Kidney tubule cell (primary cell): ENCODE results near the gene CDH12.
"Not testable (repeated sequence)": the region's sequence is repeated elsewhere in the genome, so short reads cannot be mapped to it uniquely, and the experiment has no call there.

ENCODE experiments used
- DNase-seq: peaks from one replicate; pipeline ENCODE4 v3.0.0-alpha.2; 2018; ENCODE audit warnings: low spot score

Gene CDH12

DNA sequence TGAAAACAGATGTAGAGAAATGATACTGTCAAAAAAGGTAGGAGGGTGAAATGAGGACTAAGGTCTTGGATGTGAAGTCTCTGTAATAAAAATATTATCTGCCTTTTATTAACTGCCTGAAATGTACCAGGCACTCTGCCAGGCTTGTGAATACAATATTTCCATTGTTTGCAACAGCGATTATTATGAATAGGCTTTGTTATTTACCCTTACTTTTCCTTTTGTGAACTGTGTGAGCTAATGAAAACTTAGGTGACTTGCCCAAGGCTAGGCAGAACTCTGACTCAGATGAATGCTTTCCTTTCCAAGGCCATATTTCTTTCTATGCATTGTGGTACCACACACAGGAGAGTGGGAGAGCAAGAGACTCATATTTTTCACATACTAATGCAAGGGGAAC, 204.1 kb downstream of the CDH12 start:
- no peak for DNase-seq

DNA sequence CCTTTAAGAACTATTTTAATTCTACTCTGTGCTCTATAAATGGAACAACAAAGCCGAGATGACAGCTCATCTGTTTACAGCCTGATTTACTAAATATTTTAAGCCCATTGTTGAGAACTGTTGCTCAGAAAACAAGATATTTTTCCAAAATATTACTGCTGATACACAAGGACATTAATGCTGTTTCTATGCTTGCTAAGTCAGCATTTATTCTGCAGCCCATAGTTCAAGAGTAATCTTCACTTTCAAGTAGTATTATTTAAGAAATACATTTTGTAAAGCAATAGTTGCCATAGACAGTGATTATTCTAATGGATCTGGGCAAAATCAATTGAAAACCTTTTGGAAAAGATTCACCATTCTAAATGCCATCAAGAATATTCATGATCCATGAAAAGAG, 208.3 kb downstream of the CDH12 start:
- DNase-seq: no peak

DNA sequence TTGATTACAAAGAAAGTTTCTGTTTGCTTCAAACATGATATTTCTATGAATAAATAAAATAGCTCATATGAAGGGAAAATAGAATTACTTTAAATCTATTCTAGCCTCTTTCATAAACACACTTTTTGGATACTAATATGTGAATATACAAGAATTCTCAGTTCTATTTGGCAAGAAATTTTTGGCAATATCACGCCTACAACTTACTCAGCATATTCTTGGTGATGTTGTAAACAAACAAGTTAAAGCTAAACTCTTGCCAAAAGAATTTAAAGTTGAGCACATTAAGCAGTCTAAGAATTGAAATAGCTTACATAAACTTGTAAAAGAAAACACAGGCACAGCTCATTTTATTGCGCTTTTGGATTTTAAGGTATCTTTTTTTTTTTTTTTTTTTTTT, 209.8 kb downstream of the CDH12 start:
- no peak for DNase-seq

DNA sequence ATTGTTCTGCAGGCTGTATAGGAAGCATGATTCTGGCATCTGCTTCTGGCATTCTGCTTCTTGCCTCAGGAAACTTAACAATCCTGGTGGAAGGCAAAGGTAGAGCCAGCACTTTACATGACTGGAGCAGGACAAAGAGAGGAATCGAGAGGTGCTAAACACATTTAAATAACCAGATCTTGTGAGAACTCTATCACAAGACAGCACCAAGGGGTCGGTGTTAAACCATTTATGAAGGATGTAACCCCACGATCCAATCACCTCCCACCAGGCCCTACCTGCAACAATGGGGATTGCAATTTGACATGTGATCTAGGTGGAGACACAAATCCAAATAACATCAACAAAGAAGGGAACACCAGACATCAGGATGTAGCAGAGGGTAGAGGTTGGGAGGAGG, 221.5 kb downstream of the CDH12 start:
- no peak for DNase-seq

DNA sequence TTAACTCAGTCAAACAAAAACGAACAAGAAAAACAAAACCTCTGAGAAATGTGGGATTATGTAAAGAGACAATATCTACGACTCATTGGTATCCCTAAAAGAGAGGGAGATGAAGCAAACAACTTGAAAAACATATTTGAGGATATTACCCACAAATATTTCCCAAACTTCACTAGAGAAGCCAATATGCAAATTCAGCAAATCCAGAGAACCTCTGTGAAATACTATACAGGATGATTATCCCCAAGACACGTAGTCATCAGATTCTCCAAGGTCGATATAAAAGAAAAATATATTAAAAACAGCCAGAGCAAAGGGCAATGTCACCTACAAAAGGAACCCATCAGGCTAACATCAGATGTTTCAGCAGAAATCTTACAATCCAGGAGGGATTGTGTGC, 226.1 kb downstream of the CDH12 start:
- DNase-seq: no peak

DNA sequence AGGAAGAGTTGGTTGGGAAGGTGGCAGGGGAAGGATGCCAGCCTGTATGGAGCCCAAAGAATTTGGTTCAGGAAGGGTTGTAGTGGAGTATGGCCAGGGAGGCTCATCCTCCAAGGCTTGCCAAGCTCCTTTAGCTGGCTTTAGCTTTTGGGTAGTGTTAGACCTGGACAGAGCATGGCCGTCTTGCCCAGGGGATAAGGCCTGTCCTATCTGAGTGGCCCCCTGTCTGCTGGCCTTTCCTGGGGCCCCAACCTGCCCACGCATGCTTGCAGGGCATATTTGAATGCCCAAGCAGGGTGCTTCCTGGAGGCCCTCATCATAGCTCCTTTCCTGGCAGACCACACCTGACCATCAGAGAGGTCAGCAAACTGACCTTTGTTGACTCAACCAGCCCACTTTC, 227.7 kb downstream of the CDH12 start:
- DNase-seq: no peak

DNA sequence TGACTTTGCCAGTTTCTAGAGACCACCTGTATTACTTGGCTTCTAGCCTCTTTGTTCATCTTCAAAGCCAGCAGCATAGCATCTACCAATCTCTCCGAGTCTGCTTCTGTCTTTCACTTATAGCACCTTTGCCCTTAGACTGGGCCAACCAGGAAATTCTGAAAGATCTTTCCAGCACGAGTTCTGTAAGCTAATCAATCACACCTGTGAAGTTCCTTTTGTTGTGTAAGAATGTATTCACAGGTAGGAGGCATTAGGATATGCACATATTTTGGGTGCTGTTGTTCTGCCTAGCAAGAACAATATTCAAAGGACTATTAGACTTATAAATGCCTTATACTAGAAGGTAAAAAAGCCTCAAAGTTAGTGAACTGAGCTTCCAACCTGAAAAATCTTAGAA, 232.1 kb downstream of the CDH12 start:
- DNase-seq: no peak

DNA sequence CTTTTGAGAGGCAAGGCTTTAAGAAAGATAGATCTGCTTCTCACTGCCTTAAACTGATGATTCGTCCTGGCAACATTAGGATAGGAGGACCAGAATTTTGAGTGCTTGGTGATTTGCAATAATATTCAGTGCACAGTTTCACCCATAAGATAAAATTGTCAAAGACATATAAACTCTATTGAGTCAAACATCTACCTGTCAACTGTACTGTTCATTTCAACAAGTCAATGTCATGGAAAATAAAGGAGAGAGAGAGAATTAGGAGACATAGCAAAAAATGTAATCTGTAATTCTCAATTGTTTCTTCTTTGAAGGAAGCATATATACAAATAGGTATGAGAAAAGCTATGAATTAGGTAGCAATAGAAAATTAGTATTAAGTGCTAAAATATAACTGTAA, 237.2 kb downstream of the CDH12 start:
- no peak for DNase-seq

DNA sequence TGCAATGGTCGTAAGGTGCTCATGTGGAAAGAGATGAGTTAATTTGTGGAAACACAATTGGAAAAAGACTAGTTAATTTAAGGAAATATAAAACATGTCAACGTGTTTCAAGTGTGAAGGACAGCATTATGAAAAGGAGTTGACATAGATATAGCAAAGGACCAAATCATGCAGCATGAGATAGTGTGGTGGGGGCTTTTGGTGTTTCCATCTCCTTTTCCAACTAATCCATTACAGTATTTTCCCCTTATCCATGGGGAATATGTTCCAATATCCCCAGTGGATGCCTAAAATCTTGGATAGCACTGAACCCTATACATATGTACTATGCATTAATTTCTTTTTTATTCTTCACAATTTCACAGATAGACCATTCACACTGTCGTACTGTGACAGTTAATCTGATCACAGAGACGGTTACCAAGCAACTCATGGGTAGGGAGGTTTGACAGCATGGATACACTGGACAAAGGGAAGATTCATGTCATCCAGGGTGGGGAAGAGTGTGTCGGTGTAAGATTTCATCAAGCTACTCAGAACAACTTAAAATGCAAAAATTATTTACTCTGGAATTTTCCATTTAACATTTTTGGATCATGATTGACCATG, 238.6 kb downstream of the CDH12 start:
- DNase-seq: no peak

DNA sequence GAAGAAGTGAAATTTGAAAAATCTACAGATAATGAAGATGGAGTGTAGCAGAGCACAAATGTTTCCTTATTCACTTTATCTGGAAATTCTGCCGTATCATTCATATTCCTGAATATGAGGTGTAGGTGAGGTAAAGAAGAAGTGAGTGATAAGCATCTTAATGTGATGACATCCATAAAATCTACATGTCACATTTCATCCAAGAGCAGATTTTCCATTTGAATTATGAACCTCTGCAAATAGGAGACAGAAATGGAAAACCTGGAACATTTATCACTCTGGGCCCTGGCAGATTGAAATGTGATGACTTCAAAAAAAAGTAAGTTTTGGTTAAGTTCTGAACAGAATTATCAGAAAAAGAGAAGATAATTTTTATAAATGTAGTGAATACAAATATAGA, 240.2 kb downstream of the CDH12 start:
- DNase-seq: no peak

DNA sequence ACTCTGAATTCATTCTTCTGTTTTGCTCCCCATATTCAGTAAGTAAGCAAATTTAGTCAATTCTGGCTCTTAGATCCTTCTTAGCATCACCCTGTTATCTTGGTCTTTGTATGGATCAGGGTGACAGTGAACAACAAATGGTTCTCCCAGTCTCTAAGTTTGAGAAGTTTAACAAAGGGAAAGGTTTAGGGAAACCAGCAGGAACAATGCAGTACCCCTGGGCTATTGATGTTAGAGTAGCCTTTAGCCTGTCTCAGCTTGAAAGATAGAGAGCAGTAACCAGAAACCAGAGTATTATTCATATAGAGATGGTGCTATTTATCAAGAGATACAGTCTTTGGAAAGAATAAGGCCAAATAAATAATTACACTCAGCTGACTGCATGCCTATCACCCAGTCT, 241.8 kb downstream of the CDH12 start:
- DNase-seq: no peak

DNA sequence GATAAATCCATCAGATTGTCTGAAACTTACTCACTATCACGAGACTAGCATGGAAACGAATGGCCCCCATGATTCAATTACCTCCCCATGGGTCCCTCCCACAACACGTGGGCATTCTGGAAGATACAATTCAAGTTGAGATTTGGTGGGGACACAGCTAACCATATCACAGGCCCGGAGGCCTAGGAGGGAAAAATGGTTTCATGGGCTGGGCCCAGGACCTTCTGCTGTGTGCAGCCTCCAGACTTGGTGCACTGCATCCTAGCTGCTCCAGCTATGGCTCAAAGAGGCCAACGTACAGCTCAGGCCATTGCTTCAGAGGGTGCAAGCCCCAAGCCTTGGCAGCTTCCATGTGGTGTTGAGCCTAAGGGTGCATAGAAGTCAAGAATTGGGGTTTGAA, 245.6 kb downstream of the CDH12 start:
- not testable (repeated sequence) for DNase-seq

DNA sequence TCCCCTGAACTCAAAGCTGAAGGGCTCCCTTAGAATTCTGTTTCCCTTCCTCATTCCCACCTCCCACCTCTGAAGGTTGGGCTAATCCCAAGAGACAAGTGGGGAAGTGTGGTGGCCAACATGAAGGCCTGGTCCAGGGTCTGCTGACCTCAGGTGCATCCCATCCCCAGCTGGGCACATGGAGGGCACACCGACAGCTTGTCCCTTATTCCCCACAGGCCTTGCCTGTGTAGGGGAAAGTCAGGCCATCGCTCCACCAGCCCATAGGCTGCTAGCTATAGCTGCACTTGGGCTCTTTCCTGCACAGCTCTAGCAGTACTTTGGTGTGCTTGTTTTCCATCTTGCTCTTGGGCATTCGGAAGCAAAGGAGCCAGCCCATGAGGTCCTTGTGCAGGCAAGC, 247.7 kb downstream of the CDH12 start:
- no peak for DNase-seq

DNA sequence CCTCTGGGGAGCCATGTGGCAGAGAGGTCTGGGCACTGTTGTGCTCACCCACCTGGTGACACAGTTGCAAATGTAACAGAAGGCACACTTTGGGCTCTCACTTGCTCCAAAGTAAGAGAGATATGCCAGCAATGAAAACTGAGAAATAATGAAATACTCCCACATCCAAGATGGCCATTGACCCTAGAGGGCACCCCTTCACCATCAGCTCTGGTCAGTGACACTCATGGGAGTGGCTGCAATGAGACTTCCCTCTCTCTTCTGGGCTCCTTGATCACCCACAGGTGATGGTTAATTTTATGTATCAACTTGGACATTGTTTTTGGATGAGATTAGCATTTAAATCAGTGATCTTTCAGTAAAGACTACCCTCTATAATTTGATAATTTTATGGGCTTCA, 248.4 kb downstream of the CDH12 start:
- no peak for DNase-seq

DNA sequence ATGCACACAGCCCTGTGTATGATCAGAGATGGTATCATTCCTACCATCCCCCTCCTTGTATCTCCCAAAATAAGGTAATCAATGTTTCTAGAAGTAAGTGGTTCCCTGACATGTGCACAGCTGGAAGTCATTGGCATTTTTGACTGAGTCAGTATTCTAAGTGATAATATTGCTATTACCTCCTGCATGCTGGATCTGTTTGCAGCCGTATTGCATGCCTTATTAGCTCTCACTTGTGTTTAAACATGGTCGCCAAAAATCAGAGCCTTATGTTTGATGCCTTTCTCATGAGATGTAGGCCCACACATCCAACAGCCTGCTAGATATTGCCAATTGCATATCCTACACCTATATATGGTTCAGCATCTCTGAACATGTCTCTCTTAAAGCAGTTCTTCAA, 254.3 kb downstream of the CDH12 start:
- no peak for DNase-seq

DNA sequence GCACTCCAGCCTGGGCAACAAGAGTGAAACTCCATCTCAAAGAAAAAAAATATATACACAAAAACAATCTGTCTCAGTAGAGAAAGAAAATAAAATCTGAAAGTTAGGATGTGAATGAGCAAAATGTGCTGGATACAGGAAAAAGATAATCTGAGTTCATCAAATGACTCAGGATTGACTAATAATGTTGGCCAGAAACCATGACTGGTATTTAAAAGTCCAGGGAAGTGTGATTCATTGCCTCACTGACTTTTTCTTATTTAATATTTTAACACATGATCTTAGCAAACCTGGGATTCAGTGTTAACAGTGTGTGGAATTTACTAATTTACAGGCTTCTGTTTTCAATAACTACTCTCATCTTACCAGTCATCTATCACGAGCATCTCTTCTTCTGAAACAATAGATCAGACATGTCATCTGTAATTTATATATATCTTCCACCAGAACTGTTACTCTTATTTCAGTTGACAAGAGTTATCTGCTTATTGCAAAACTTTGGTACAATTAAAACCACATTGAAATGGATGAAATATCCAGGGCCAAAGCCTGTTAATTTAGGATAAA, 256.7 kb downstream of the CDH12 start:
- peak; percentile 81 for DNase-seq

DNA sequence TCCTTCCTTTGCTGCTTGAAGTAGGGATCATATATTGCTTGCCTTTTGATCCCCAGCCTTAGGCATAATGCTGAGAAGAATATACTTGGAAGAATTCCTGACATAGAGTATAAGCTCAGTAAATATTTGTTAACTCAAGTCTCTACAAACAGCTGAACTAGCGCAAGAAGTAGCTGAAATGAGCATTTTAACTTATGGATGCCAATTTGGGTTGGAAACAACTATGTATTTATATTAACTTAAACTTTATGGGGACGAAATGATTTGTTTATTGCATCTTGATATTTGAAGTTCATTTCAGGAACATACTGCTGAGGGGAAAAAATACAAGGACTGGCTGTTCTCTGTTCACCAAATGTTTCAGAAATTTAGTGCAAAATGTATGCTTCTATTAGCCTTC, 258.7 kb downstream of the CDH12 start:
- DNase-seq: no peak

DNA sequence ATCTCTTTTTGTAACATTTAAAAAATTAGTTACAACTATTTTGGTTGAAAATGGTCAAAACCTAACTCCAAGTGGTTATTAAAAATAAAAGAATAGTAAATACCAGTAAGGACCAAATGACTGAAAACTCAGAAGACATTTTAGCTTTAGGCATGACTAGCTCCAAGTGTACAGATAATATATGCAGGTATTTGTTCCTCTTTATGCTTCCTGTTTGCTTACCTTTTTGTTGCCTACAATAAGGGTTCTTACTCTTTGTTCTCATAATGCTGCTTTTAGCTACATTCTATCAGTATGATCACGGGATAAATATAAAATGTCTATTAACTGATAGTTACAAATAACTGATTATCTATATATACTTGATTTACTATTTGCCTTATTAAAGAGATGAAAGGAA, 259.6 kb downstream of the CDH12 start:
- no peak for DNase-seq

DNA sequence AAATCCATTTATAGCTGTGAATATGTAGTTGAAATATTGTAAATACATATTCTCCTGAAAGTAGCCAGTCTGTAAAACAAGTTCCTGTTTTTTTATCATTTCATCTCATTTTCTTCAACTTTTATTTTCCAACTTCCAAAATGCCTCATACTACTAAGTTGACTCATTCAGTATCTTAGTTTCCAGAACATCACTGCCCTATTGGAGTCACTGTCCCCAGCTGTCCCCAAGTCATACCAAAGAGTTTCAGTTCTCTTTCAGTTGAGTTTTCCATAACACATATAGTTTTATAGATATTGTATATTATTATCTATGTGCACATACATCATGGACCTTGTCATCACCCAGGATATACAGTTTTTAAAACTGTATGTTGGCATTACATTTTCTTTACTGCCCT, 261.7 kb downstream of the CDH12 start:
- no peak for DNase-seq

DNA sequence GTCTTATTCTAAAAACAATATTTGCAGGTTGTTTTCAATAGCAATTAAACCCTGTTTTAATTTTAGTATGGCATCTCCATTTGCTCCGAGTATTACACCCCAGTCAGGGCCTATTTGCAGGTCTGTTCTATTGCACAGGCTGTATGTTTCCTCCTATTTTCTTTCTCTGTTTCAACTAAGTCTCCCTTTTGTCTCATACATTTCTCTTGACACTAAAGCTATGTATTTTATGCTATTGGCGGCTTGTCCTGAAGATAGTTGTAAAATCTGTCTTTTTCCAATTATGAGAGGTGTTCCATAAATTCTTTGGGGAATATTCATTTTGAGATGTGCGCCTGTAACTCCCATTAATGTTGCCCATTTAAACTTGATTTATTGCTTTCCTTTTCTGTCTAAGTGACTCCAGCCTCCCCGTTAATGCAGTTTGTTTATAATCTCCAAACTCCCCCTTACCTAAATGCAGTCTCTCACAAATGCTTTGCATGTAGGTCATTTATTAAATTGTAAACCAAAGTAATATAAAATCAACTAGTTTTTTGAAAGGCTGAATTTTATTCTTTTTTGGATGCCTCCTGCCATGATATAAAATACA, 262.4 kb downstream of the CDH12 start:
- DNase-seq: no peak

DNA sequence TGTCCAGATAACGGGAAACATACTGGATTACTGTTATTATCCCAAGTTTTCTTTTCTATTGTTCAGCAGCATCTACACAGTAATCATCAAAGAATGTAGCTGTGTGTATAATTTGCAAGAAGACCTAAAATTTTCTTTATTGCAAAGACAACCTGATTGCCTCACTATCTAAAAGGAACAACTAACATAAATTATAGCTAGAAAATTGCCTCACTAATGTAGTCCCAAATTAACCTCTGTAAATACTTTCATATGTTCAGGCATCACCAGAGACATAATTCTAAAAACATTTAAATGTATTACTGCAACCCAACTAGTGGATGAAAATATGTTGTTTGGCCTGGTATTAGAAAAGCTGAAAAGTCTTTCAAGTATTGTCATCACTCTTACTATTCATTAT, 275.4 kb downstream of the CDH12 start:
- no peak for DNase-seq

DNA sequence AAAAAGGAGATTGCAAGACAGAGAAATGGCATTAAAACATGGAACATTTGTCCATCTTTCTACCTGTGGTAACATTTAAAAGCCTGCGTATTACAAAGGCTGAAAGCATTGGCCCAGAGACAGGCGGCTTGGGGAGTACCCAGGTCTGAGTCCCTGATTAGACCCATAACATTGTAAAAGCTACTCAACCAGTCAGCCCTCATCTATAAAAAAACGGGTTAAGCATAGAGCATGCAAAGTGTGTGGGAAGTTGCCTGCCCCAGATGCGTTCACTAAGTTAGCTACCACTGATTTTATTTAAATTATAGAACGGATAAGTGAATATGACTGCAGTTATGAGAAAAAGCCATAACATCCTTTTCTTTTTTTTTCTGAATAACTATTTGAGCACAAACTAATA, 276.1 kb downstream of the CDH12 start:
- no peak for DNase-seq

DNA sequence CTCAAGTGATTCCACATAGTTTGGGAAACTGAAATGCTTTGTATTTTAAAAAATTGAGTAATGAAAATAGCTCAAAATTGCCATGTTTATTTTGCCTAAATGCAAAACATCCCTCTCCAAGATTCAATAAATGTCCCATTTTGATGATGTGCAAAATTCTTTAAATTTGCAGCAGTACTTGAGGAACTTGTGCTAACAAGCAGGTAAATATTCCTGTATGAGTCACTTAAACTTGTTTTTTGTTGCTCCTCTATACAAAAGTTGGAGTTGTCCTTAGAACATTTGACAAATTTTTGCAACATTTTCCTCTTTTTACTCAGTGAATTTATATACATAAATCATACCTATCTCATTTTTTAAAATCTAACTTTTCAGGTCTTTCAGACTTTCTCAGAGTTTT, 280.2 kb downstream of the CDH12 start:
- no peak for DNase-seq

DNA sequence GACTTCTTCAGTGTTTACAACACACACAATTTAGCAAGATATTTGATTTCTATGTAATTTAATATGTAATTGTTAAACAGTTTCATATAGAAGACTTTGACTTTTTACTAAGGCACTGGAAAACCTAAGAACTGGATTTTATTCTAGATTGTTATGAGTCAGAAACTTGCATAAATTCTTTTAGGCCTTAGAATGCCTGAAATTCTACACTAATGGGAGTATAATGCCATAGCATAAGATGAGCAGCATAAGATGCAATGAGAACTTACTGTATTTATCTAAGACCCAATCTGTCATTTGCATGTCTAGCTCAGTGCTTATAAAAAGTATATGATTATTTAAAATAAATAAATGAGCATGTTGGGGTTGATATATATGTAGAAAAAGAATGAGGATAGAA, 285.2 kb downstream of the CDH12 start:
- DNase-seq: no peak
